ENCODE measurements around the gene SUMO4.

GRCh38 chr6:149400050-149400449, at the start of gene SUMO4:
- TF ChIP-seq CTCF (conservative IDR thresholded peaks at IDR 0.05; ENCODE audit: low read length) (no peak), EZH2phosphoT487 (IDR thresholded peaks at IDR 0.05; ENCODE audit: borderline replicate concordance) (no peak)
